ENCODE results near the gene USP30.

GRCh38 chr12:109098183-109098604 lies 45.8 kb downstream of the USP30 start:
- TF ChIP-seq YY1 (IDR thresholded peaks at IDR 0.05; ENCODE audit: insufficient read depth, insufficient read length), result no peak
- TF ChIP-seq SUZ12 (IDR thresholded peaks at IDR 0.05; ENCODE audit: extremely low read depth, insufficient read depth, insufficient read length), result no peak

Data from NT2/D1 (cell line).